CD4-positive, alpha-beta T cell treated with Interleukin-21 for 1 hour (primary cell): Measurements from ENCODE around the gene DMWD.

ENCODE experiments used
- DNase-seq: peaks from one replicate; pipeline ENCODE4 v3.0.0-alpha.2; 2020

Gene DMWD

GRCh38 chr19:45785781-45786532 lies 6.7 kb downstream of the DMWD start:
- no peak for DNase-seq

GRCh38 chr19:45785097-45785496 lies 7.5 kb downstream of the DMWD start:
- no peak for DNase-seq

GRCh38 chr19:45784096-45784495 lies 8.5 kb downstream of the DMWD start:
- DNase-seq, result no peak

GRCh38 chr19:45782820-45783785 lies 9.5 kb downstream of the DMWD start:
- DNase-seq, result no peak

GRCh38 chr19:45782162-45782691 lies 10.4 kb downstream of the DMWD start, which contains the start of gene DMPK:
Gene DMPK, minus strand, starts transcription at chr19:45782490. Its CDS starts 138 bp downstream, at chr19:45782352.
- DNase-seq, result no peak

- DNase-seq, result no peak
Observed at GRCh38 chr19:45781214-45782161, 11.2 kb downstream of the DMWD start.

- no peak for DNase-seq
Observed at GRCh38 chr19:45780448-45781213, 12.0 kb downstream of the DMWD start.

GRCh38 chr19:45780146-45780447 lies 12.5 kb downstream of the DMWD start:
- DNase-seq, result no peak

- DNase-seq, result peak; percentile 88
Observed at GRCh38 chr19:45779231-45780145, 13.2 kb downstream of the DMWD start.

GRCh38 chr19:45778010-45778661 lies 14.5 kb downstream of the DMWD start:
- DNase-seq, result no peak

- DNase-seq, result no peak
Observed at GRCh38 chr19:45777395-45777961, 15.2 kb downstream of the DMWD start.

GRCh38 chr19:45774765-45775164 lies 17.9 kb downstream of the DMWD start:
- no peak for DNase-seq

GRCh38 chr19:45773384-45773783 lies 19.3 kb downstream of the DMWD start:
- DNase-seq, result no peak

- DNase-seq, result no peak
Observed at GRCh38 chr19:45772912-45773311, 19.7 kb downstream of the DMWD start.

- no peak for DNase-seq
Observed at GRCh38 chr19:45772130-45772840, 20.4 kb downstream of the DMWD start.

GRCh38 chr19:45771311-45771933 lies 21.2 kb downstream of the DMWD start:
- DNase-seq, result no peak

- peak; percentile 91 for DNase-seq
Observed at GRCh38 chr19:45770192-45771101, 22.2 kb downstream of the DMWD start.
